Measurements from ENCODE around the gene GNAT3.

DNA sequence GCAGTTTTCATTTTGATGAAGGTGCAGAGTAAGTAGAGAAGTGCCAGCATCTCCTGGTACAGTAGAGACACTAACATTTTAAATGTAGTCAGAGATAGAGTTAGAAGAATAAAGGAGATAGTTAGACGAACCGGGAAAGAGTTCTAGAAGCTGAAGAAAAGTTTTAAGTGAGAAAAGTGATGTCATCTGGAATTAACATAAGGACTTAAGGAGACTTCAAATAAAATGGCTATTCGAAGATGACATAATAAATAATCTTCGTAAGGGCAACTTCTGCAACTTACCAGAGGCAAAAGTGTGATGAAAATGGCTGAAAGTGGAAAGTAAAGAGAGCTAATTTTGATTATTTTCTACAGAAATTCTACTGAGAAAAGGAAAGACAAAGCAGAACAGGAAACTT, 20.4 kb downstream of the GNAT3 start:
- TF ChIP-seq, protein P1, sequence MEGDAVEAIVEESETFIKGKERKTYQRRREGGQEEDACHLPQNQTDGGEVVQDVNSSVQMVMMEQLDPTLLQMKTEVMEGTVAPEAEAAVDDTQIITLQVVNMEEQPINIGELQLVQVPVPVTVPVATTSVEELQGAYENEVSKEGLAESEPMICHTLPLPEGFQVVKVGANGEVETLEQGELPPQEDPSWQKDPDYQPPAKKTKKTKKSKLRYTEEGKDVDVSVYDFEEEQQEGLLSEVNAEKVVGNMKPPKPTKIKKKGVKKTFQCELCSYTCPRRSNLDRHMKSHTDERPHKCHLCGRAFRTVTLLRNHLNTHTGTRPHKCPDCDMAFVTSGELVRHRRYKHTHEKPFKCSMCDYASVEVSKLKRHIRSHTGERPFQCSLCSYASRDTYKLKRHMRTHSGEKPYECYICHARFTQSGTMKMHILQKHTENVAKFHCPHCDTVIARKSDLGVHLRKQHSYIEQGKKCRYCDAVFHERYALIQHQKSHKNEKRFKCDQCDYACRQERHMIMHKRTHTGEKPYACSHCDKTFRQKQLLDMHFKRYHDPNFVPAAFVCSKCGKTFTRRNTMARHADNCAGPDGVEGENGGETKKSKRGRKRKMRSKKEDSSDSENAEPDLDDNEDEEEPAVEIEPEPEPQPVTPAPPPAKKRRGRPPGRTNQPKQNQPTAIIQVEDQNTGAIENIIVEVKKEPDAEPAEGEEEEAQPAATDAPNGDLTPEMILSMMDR (conservative IDR thresholded peaks at IDR 0.05; ENCODE audit: low read length): no peak
- TF ChIP-seq EZH2phosphoT487 (IDR thresholded peaks at IDR 0.05; ENCODE audit: borderline replicate concordance): no peak
